BJ (cell line): ENCODE data around the gene NUDT16L1. TPM values are rescaled to one million over a fixed set of nuclear protein-coding genes. Genes with fewer than 3 reads are reported as not detected.

Source experiments
- CTCF ChIA-PET: fragments of 350-600 bp; formaldehyde crosslinking; extraction: SDS; loops from one replicate; lab custom pipeline; 2021; ENCODE audit warnings: antibody characterized with exemption, inconsistent platforms; lab: Yijun Ruan, JAX
- POLR2A ChIA-PET: fragments of 300-600 bp; sonication (Branson Sonifier 250); formaldehyde crosslinking; extraction: SDS; loops from one replicate; lab custom pipeline; 2021; ENCODE audit warnings: antibody characterized with exemption; lab: Charles Lee
- DNase-seq: peaks from one replicate; pipeline ENCODE4 v3.0.0-alpha.2; 2011; ENCODE audit warnings: low read depth
- H3K27me3 ChIP-seq: 2 replicates; pipeline ENCODE4 v1.6.0; 2011; ENCODE audit warnings: low read length; ENCODE audit not compliant: control insufficient read depth, insufficient read depth
- H3K36me3 ChIP-seq: 2 replicates; pipeline ENCODE4 v1.5.1; 2011; ENCODE audit warnings: low read length; ENCODE audit not compliant: control insufficient read depth, insufficient read depth
- H3K4me3 ChIP-seq: 2 replicates; pipeline ENCODE4 v1.5.1; 2011; ENCODE audit warnings: low read depth, mild to moderate bottlenecking, control low read depth, low read length
- polyA plus RNA-seq: library from polyadenylated mRNA; depleted of rRNA; stranded (reverse); fragments of >200 nt; gene quantifications from 2 replicates; pipeline ENCODE4 v1.2.3, GENCODE V29; 2011
- TF ChIP-seq, protein P1 (sequence below): IDR thresholded peaks from 2 replicates; pipeline ENCODE4 v1.5.1; 2011; ENCODE audit warnings: low read depth, mild to moderate bottlenecking, control low read depth, inconsistent platforms, low read length, moderate library complexity; ENCODE audit not compliant: insufficient read depth

NUDT16L1 gene
- polyA plus RNA-seq, 1 experiment: 33.3 TPM

DNA sequence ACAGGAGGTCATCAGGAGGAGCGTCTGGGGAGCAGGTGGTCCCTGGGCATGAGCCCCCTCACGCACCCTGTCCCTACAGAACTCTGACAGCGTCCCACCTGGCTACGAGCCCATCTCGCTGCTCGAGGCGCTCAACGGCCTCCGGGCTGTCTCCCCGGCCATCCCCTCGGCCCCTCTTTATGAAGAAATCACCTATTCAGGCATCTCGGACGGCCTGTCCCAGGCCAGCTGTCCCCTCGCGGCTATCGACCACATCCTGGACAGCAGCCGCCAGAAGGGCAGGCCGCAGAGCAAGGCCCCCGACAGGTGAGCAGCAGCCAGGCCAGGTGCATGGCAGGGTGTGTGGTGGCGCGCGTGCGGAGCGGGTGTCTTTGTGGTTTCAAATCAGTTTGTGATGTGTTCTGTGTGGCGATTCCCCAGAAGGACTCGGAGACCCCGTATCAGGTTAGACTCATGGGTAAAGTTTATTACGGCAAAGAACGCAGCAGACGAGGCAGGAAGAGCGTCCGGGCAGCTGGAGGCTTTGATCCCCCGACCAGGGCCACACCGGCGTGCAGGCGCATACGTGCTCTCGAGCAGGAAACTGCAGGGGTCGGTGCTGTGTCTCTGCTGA, 11.8 kb upstream of the NUDT16L1 start:
- Histone ChIP-seq H3K27me3 (no peaks in the 10 kb centered on the region), H3K4me3 (no peak overlapping the region), H3K36me3 (peaks cover 39% of the 10 kb centered on the region)
- DNase-seq: no peak
- ChIA-PET POLR2A (no interaction called here), CTCF (interaction anchor here (0.6 kb wide), 1 partner anchor 553 kb away, joined by 4 read pairs; no protein-coding TSS in a partner anchor)
- TF ChIP-seq, protein P1, sequence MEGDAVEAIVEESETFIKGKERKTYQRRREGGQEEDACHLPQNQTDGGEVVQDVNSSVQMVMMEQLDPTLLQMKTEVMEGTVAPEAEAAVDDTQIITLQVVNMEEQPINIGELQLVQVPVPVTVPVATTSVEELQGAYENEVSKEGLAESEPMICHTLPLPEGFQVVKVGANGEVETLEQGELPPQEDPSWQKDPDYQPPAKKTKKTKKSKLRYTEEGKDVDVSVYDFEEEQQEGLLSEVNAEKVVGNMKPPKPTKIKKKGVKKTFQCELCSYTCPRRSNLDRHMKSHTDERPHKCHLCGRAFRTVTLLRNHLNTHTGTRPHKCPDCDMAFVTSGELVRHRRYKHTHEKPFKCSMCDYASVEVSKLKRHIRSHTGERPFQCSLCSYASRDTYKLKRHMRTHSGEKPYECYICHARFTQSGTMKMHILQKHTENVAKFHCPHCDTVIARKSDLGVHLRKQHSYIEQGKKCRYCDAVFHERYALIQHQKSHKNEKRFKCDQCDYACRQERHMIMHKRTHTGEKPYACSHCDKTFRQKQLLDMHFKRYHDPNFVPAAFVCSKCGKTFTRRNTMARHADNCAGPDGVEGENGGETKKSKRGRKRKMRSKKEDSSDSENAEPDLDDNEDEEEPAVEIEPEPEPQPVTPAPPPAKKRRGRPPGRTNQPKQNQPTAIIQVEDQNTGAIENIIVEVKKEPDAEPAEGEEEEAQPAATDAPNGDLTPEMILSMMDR: no peak

DNA sequence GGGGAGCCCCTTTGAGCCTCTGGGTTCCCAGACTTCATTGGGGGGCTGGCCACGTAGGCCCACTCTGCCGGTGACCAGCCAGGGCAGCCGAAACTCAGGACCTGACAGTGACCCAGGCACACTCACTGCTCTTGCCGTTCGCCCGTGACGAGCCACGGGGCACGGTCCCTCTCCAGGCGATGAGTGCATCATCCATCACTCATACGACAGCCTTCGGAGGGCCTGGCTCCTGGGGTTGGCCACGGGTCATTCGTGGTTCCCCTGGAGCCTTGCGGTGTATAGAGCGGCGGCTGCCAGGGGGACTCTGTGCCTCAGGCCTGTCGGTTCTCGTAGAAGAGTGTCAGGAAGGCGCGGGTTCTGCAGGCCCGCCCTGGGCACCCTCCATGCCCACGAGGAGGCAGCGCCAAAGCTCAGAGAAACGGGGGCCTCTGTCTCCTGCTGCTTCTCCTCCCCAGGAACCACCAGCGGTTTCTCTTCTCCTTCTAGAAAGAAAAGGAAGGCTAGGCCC, 11.2 kb upstream of the NUDT16L1 start:
- DNase-seq: no peak
- CTCF ChIA-PET: no interaction called here
- peaks cover 40% of the 10 kb centered on the region for H3K36me3 ChIP-seq
- H3K4me3 ChIP-seq: no peak overlapping the region
- no peaks in the 10 kb centered on the region for H3K27me3 ChIP-seq
- POLR2A ChIA-PET: no interaction called here
- TF ChIP-seq, protein P1: no peak

DNA sequence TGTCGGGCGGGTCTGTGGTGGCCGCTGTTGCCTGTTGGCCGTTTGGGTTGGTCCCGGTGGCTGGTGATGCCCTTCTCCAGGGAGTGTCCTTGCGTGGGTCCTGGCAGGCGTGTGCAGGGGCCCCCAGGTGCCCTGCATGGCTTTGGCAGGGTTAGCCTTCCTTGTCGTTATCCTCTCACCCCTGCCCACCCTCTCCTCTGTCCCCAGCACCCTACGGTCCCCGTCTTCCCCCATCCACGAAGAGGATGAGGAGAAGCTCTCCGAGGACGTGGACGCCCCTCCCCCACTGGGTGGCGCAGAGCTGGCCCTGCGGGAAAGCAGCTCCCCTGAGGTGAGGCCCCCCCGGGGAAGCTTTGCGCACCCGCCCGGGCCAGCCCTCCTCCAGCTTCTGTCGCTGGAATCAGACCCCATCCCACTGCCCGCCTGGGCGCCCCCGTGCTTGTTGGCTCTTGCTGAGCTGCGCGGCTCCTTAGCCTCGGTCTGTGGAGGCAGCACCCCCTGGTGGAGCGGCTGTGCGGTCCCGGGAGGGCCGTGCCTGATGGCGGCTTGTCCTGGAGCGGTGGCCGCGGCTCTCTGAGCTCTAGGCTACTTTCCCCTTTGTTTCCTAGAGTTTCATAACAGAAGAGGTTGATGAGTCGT, 10.6 kb upstream of the NUDT16L1 start:
- TF ChIP-seq, protein P1: peak; percentile 26
- Histone ChIP-seq H3K36me3 (peaks cover 42% of the 10 kb centered on the region), H3K27me3 (no peaks in the 10 kb centered on the region), H3K4me3 (no peak overlapping the region)
- ChIA-PET POLR2A (no interaction called here), CTCF (no interaction called here)
- no peak for DNase-seq

DNA sequence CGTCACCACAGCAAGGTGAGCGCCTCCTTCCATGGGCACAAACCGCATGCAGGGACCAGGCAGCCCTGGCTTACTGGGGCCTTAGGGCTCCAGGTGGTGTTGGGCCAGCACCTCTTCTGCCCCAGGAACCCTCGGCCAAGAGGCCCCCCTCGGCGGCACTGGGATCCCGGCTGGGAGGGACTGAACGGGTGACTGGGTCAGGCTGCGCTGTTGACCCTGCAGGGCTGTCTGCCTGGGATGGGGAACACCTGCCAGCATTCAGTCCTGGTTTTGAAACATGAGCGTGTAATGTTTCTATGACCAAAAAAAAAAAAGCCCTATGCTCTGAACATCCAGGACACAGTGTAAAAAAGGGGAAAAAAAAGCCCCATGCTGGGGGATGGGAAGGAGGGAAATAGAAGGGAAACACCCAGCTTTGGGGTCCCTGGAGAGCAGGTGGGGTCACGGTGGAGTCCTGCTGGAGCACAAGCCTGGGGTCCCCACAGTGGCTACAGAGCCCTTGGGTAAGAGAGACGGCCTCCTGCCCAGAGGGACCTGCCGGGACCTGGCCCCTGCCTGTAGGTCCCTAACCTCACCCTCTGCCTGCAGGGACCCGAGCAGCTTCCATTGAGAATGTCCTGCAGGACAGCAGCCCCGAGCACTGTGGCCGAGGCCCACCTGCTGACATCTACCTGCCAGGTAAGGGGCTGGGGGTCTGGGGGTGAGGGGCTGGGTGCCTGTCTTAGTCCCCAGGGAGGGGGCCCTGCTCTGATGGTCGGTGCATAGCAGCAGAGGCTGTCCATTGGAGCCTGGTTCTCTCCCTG, 9.9 kb upstream of the NUDT16L1 start:
- CTCF ChIA-PET: no interaction called here
- DNase-seq: no peak
- TF ChIP-seq, protein P1: no peak
- no peaks in the 10 kb centered on the region for H3K27me3 ChIP-seq
- peaks cover 42% of the 10 kb centered on the region for H3K36me3 ChIP-seq
- H3K4me3 ChIP-seq: no peak overlapping the region
- POLR2A ChIA-PET: no interaction called here
